ENCODE measurements around the gene JARID2.

The JARID2 gene

DNA sequence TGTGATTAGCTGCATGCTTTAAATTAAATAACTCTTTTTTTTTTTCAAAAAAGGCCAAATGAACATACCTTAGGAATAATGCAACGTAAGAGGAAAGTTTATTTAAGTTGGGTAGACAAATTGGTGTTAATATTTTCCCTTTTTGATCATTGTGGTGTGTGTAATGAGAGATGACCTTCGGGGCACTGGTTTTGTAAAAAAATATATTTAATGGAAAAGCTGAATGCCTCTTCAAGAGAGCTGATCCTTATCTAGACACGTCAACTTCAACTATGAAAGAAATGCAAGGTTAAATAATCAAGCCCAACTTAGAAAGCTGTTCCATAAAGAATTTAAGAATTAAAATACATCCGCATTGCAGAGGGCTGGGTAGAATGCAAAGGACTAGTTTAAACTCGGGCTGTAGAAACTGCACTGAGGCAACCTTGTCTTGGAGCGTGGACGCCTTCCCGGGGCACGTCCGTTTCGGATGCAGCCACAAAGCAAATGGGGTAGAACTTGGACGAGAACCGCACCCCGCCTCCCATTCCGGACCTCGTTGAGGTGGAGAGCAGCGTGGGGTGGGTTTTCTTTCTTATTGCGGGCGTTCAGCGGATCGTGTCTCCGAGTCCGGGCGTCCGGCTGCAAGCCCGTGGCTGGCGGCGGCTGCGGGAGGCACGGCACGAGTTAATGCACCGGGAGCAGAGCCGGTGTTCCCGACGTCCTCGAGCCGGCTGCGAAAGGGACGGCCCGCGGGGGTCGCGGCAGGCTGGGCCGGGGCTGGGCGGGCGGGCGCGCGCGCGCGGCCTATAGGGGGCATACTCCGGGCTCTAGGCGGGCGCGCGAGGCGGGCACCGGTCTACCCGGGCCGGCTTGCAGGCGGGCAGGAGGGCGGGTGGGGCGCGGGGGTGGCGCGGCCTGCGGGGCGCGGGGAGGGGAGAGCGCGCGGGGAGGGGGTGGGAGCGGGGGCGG, 1.9 kb downstream of the JARID2 start:
- DNase-seq = peak; percentile 47

DNA sequence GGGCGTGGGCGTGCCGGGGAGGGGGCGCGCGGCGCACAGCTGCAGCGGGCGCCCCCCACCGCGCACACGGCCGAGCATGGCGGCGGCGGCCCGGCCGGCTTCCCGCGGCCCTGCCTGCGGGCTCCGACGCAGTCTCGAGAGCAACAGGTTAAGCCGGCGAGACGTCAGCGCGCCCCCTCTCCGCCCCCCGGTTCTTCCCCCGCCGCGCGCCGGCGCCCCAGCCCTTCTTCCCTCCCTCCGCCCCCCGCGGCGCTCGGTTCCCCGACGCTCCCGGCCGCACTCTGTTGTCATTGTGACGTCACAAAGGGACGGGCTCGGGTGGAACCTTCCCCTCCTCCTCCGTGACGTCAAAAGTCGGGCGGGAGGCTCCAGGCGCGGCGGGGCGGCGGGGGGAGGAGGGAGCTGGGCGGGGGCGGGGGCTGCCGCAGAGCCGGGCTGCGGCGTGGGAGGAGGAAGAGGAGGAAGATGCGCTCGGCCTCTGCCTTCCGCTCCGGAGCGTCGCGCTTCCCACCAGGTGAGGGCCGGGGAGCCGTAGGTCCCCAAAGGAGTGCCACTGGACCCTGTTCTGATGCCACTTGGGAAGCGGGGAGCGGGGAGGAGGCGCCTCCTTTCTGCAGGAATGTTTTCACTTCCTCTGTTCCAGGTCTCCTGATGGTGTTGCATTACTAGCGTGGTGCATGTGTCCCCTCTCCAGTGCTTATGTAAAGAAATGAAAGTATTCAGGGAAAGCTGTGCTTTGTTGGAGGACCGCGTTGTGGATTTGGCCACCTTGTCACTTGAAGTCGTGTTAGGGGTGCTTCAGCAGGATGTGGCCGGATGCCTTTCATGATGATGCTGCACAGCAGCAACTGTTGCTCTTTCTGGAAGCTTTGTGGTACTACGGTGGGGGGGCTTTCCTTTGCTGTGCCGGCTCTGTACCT, 2.8 kb downstream of the JARID2 start:
- DNase-seq = peak; percentile 97

- no peak for DNase-seq
Measured at GRCh38 chr6:15249371-15250019, 3.6 kb downstream of the JARID2 start.

- no peak for DNase-seq
Measured at GRCh38 chr6:15250187-15251168, 4.6 kb downstream of the JARID2 start.

GRCh38 chr6:15252195-15252594, 6.3 kb downstream of the JARID2 start:
- no peak for DNase-seq

- DNase-seq = no peak
Measured at GRCh38 chr6:15253203-15254022, 7.5 kb downstream of the JARID2 start.

GRCh38 chr6:15254070-15254975, 8.5 kb downstream of the JARID2 start:
- DNase-seq = peak; percentile 89

GRCh38 chr6:15255481-15255880, 9.6 kb downstream of the JARID2 start:
- no peak for DNase-seq

GRCh38 chr6:15255909-15256395, 10.1 kb downstream of the JARID2 start:
- no peak for DNase-seq

DNA sequence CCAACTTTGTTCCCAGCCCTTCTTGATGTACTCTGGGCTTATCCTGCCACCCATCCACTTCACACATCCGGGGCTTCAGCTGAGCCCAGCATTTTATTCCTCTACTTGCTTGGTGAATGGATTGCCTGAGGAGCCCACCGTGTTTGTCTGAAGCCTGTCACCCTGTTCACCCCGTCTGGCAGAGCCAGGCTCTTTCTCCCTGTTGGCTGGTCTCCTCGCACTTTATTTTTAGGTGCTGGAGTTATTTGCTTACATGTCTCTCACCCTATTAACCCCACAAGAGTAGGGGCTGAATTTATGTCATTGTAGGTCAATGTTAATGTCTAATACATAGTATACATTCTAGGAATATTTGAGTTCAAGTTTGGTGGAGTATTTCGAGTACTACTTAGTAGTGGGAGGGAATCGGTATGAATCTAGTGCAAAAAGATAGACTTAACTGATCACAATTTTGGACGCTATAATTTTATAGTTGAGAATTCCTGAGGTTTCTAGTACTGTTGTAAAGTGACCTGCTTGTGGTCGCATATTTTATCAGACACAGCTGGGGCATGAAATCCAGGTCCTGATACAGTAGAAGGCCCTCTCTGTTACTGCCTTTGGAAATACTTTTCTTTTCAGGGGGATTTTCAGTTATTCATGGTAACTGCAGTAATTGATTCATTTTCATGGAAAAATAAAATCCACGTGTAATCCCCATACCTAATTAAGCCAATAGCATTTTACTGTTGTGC, 10.8 kb downstream of the JARID2 start:
- DNase-seq = peak; percentile 44

DNA sequence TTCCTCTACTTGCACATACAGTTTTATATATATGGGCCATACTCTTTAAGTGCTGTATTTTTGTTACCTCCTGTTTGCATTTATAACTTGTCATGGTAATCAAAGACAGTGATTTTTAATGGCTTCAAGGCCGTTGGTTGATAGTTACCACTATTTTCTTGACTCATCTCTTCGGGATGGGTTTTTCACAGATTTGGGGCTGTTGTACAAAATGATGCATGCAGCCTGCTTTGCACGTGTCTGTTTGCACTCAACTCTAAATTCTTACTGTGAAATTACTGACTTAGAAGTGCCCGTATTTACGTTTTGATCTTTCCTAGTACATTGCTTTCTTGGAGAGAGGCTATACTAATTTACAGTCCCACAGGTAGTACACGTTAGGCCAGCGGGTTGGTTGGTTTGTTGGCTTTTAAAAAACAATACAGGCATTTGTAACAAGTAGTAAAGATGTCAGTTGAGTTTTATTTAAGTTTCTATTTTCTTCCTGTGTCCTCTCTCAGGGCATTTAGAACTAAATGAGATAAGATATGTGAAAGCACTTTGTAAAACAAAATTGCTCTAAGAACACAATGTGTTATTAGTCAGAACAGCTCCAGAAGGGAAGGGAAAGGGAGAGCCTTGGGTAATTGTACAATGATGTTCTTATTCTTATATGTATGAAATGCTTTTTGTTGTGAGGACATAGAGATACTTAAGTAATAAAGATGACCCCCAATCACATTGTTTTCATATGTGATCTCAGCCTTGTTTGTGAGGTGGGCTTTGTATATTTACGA, 11.7 kb downstream of the JARID2 start:
- no peak for DNase-seq

DNA sequence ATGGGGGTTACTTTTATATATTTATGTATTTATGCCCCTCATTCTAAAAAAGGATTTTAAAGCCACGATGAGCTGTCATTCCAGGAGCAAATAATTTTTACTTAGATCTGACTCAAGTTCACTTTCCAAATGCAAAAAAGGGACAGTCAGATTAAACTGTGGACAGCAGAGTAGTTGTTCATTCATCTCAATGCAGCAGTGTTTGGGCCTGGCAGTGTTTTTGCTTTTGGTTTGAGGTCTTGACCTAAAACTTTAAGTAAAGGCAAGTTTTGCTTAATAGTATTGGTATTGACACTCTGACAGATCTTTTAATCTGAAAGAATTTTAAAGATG, 13.9 kb downstream of the JARID2 start:
- DNase-seq = no peak

DNA sequence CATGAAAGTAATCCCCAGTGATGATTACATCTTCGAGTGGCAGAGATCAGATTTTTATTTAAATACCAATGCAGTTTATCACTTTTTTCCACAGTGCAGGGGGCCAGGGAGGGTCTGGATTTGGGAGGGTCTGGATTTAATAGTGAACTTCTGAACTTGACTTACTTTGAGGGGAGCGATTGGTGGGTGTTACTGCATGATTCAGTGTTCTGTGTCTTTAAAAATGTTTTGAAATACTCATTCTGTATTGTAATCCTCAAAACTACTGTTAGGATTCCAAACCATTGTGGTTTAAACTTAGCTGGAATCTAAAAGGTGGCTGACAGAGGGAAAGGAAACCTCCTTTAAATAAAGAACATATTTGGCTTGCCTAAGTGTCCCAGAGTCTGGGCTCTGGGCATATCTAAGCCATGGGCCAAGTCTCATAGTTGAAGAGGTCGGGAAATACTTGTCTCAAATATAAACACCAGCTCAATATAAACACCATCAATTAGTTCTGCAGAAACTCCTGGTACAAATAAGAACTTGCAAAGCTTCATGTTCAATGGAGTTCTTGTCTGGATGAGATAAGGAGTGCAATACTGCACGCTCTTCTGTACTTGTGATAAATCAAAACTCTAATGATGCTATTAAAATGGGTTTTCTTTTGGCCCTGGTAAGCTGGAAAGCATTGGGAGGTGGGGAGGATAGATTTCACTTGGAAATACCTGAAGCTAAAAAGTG, 14.4 kb downstream of the JARID2 start:
- DNase-seq = peak; percentile 96

DNA sequence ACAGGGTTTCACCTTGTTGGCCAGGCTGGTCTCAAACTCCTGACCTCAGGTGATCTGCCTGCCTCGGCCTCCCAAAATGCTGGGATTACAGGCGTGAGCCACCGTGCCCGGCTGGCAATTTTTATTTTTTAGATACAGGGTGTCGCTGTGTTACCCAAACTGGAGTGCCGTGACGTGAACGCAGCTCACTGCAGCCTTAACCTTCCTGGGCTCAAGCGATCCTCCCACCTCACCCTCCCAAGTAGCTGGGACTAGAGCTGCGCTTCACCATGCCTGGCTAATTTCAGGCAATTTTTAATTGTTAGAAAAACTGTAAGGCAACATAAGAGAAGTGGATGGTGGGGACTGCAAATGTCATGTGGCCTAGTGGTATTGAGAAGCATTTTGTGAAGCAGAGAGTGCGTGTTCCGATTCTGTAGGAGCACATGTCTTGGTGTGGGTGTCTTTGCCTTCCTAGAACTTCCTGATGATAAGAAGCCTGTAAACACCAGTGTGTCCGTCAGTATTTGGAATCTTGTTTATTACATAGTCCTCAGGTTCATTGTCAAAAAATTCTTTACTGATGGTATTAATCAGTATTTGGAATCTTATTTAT, 18.0 kb downstream of the JARID2 start:
- DNase-seq = no peak

DNA sequence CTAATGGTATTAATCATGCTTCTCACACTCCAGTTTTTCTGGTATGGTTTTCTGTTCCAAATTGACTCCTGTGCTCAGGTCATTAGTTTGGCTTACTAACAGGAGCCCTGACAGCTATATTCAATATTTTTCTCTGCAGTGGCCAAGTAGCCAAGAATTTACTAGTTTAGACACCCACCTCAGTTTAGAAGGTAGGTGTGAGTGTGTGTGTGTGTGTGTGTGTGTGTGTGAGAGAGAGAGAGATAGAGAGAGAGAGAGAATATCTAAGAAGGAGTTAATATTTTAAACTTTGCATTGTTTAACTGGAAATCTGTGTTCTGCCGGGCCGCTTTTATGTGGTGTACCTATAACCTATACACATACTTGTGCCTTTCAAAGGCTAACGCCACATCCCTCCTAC, 18.5 kb downstream of the JARID2 start:
- DNase-seq = no peak

GRCh38 chr6:15264902-15265761, 19.3 kb downstream of the JARID2 start:
- peak; percentile 86 for DNase-seq

All from fibroblast of skin of scalp (primary cell).